ENCODE data around the gene LRRTM2. TPM values are rescaled to one million over a fixed set of nuclear protein-coding genes. Genes with fewer than 3 reads are reported as not detected.

The LRRTM2 gene
- total RNA-seq, 2 donors from 2014 or later: 0.10 to 0.35 TPM

DNA sequence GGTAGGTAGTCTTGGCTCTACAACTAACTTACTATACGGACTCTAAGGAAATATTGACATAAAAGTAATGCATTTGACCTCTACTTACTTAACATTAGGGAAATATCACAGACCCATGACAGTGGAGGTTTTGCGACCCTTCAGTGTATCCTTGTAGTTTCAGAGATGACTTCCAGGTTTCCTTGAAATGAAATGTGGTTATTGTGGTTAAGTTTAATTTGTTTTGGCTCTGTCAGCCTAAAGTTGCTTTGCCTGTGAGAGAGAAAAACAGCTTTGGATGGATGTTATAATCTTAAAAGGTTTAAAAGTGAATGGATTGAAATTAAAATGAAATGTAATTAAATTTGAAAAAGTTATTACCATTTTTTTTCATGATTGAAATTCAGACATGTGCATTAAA is 42.9 kb downstream of the LRRTM2 start:
- Histone ChIP-seq H3K9ac (ENCODE audit: low read depth in 2 of 2, low read length in 2 of 2) (no peak overlapping the region), H3K27me3 (no peaks in the 10 kb centered on the region), H3K36me3 (no peaks in the 10 kb centered on the region), H3K27ac (no peak overlapping the region), H3K4me3 (no peak overlapping the region), H3K9me3 (no peaks in the 10 kb centered on the region), H3K4me1 (no peaks in the 10 kb centered on the region)
- intact Hi-C loops (cut with DNase I): no loop called here
- TF ChIP-seq, protein P1, sequence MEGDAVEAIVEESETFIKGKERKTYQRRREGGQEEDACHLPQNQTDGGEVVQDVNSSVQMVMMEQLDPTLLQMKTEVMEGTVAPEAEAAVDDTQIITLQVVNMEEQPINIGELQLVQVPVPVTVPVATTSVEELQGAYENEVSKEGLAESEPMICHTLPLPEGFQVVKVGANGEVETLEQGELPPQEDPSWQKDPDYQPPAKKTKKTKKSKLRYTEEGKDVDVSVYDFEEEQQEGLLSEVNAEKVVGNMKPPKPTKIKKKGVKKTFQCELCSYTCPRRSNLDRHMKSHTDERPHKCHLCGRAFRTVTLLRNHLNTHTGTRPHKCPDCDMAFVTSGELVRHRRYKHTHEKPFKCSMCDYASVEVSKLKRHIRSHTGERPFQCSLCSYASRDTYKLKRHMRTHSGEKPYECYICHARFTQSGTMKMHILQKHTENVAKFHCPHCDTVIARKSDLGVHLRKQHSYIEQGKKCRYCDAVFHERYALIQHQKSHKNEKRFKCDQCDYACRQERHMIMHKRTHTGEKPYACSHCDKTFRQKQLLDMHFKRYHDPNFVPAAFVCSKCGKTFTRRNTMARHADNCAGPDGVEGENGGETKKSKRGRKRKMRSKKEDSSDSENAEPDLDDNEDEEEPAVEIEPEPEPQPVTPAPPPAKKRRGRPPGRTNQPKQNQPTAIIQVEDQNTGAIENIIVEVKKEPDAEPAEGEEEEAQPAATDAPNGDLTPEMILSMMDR (IDR thresholded peaks at IDR 0.05): no peak
- DNase-seq: no peak

DNA sequence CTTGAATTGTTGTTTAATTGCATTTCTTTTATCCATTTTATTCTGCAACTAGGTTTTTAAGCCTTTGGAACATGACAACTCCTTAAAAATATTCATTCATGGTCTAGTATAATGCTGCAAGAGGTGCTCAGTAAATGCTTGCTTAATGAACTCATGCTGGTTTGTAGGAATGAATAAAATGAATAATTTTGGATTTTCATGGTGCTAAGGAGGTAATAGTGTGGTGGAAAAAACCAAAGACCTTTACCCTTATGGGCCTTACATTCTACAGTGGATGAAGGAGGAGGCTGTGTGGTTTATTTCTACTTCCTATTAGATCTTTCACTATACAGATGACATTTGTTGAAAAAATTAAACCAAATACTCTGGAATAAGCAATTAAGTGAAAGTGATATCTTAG is 43.4 kb downstream of the LRRTM2 start:
- Histone ChIP-seq H3K36me3 (no peaks in the 10 kb centered on the region), H3K27ac (no peak overlapping the region), H3K9ac (ENCODE audit: low read depth in 2 of 2, low read length in 2 of 2) (no peak overlapping the region), H3K9me3 (no peaks in the 10 kb centered on the region), H3K4me3 (no peak overlapping the region), H3K4me1 (no peaks in the 10 kb centered on the region), H3K27me3 (no peaks in the 10 kb centered on the region)
- no peak for DNase-seq
- intact Hi-C loops (cut with DNase I): no loop called here
- TF ChIP-seq, protein P1 (IDR thresholded peaks at IDR 0.05): no peak

- intact Hi-C loops (cut with DNase I): no loop called here
Observed at GRCh38 chr5:138829341-138829740, 45.8 kb downstream of the LRRTM2 start.

GRCh38 chr5:138828556-138828955 is 46.6 kb downstream of the LRRTM2 start:
- DNase-seq: no peak
- intact Hi-C loops (cut with DNase I): no loop called here
- Histone ChIP-seq H3K9ac (ENCODE audit: low read depth in 2 of 2, low read length in 2 of 2) (no peak overlapping the region), H3K27me3 (no peaks in the 10 kb centered on the region), H3K36me3 (peaks cover 6% of the 10 kb centered on the region), H3K27ac (no peak overlapping the region), H3K4me3 (no peak overlapping the region), H3K4me1 (no peaks in the 10 kb centered on the region), H3K9me3 (no peaks in the 10 kb centered on the region)
- TF ChIP-seq, protein P1 (IDR thresholded peaks at IDR 0.05): no peak

More at GRCh38 chr5:138829341-138829740, 45.8 kb downstream of the LRRTM2 start:
- Histone ChIP-seq H3K9me3 (no peaks in the 10 kb centered on the region), H3K4me1 (no peaks in the 10 kb centered on the region), H3K36me3 (peaks cover 6% of the 10 kb centered on the region), H3K9ac (ENCODE audit: low read depth in 2 of 2, low read length in 2 of 2) (no peak overlapping the region), H3K27me3 (no peaks in the 10 kb centered on the region), H3K4me3 (no peak overlapping the region), H3K27ac (no peak overlapping the region)
- TF ChIP-seq, protein P1 (IDR thresholded peaks at IDR 0.05): no peak
- no peak for DNase-seq

GRCh38 chr5:138824924-138825863 is 49.9 kb downstream of the LRRTM2 start:
- H3K36me3 ChIP-seq: peaks cover 6% of the 10 kb centered on the region
- no peak overlapping the region for H3K9ac ChIP-seq (ENCODE audit: low read depth in 2 of 2, low read length in 2 of 2)
- TF ChIP-seq, protein P1 (IDR thresholded peaks at IDR 0.05): peak; percentile 58
- H3K27me3 ChIP-seq: no peaks in the 10 kb centered on the region
- no peaks in the 10 kb centered on the region for H3K4me1 ChIP-seq
- intact Hi-C loops (cut with DNase I): no loop called here
- DNase-seq: no peak
- no peaks in the 10 kb centered on the region for H3K9me3 ChIP-seq
- no peak overlapping the region for H3K4me3 ChIP-seq
- H3K27ac ChIP-seq: no peak overlapping the region

All from colonic mucosa (tissue), 4 donors.